Endothelial cell of umbilical vein (primary cell): ENCODE data around the gene NHERF2. TPM values are rescaled to one million over a fixed set of nuclear protein-coding genes. Genes with fewer than 3 reads are reported as not detected.

ENCODE experiments used
- BruUV-seq: library from RNA; stranded (reverse); fragments of 400-500 nt; replicated peaks from 2 replicates; lab custom pipeline; 2021; lab: Mats Ljungman, UMichigan
- CTCF ChIA-PET: fragments of 300-600, 350-600 bp; sonication (Branson Sonifier 250); formaldehyde crosslinking; loops from one replicate; lab custom pipeline; 2021; ENCODE audit warnings: antibody characterized with exemption, inconsistent platforms; lab: Charles Lee
- POLR2A ChIA-PET: fragments of 300-600, 350-600 bp; sonication (Branson Sonifier 250); formaldehyde crosslinking; loops from one replicate; lab custom pipeline; 2021; ENCODE audit warnings: antibody characterized with exemption, inconsistent platforms; lab: Charles Lee
- DNase-seq: peaks from one replicate; pipeline ENCODE4 v3.0.0-alpha.2; 2011; ENCODE audit warnings: low read depth, low spot score
- FAIRE-seq: peaks from 2 replicates; lab custom pipeline; 2011; peaks lifted over from hg19 to GRCh38; lab: Jason Lieb, UNC
- H2AFZ ChIP-seq: 2 replicates; pipeline ENCODE4 v1.6.0; 2012; ENCODE audit warnings: low read depth, low read length, control low read depth, inconsistent platforms
- H3K27ac ChIP-seq: 2 replicates; pipeline ENCODE4 v1.5.1; 2011; ENCODE audit warnings: low read depth, mild to moderate bottlenecking, control low read depth, low read length, moderate library complexity; ENCODE audit not compliant: insufficient read depth
- H3K27me3 ChIP-seq, 2 experiments: 2 replicates each; pipeline versions ENCODE4 v1.6.0 to v1.6.1; 2011; ENCODE audit warnings: low read length in 2 of 2, mixed read lengths in 1 of 2; ENCODE audit not compliant: control insufficient read depth in 2 of 2, insufficient read depth in 2 of 2
- H3K36me3 ChIP-seq, 2 experiments: 2 replicates in 1 of 2; 3 replicates in 1 of 2; pipeline ENCODE4 v1.5.1; 2011; ENCODE audit warnings: low read length in 2 of 2, mild to moderate bottlenecking in 1 of 2, moderate library complexity in 1 of 2; ENCODE audit not compliant: control insufficient read depth in 2 of 2, insufficient read depth in 2 of 2; ENCODE audit errors: extremely low read depth in 1 of 2
- H3K4me1 ChIP-seq: 3 replicates; pipeline ENCODE4 v1.5.1; 2011; ENCODE audit warnings: mild to moderate bottlenecking, low read length; ENCODE audit not compliant: control insufficient read depth, insufficient read depth; ENCODE audit errors: extremely low read depth
- H3K4me2 ChIP-seq: 2 replicates; pipeline ENCODE4 v1.6.1; 2011; ENCODE audit warnings: low read length, control low read depth, mixed read lengths; ENCODE audit not compliant: insufficient read depth
- H3K4me3 ChIP-seq, 3 experiments: fragments of 200-600 bp in 1 of 3; sonication (generic), shearing (Covaris generic) in 1 of 3; replicated peaks in 1 of 3; 2 replicates each; pipeline ENCODE4 v1.5.1; 2011 to 2016; ENCODE audit warnings: control low read depth in 3 of 3, low read length in 3 of 3, mild to moderate bottlenecking in 2 of 3, inconsistent platforms in 1 of 3, low read depth in 1 of 3, moderate library complexity in 1 of 3; ENCODE audit not compliant: insufficient read depth in 1 of 3
- H3K79me2 ChIP-seq: 2 replicates; pipeline ENCODE4 v1.6.0; 2012; ENCODE audit warnings: low read length, inconsistent platforms; ENCODE audit not compliant: control insufficient read depth, insufficient read depth
- H3K9ac ChIP-seq: replicated peaks from 2 replicates; pipeline ENCODE3; 2011; ENCODE audit warnings: low read length, control low read depth; ENCODE audit not compliant: insufficient read depth; ENCODE audit errors: extremely low read depth
- H3K9me1 ChIP-seq: replicated peaks from 3 replicates; pipeline ENCODE4 v1.6.0; 2011; ENCODE audit warnings: mild to moderate bottlenecking, low read length; ENCODE audit not compliant: control insufficient read depth, insufficient read depth; ENCODE audit errors: extremely low read depth
- H3K9me3 ChIP-seq: replicated peaks from 2 replicates; pipeline ENCODE4 v1.5.1; 2012; ENCODE audit warnings: low read length, inconsistent platforms; ENCODE audit not compliant: control insufficient read depth, insufficient read depth
- H4K20me1 ChIP-seq: replicated peaks from 2 replicates; pipeline ENCODE3; 2011; ENCODE audit warnings: mild to moderate bottlenecking, low read length; ENCODE audit not compliant: control insufficient read depth, insufficient read depth; ENCODE audit errors: extremely low read depth
- EZH2 ChIP-seq: IDR thresholded peaks from 2 replicates; pipeline ENCODE4 v1.6.1; 2012; ENCODE audit warnings: borderline replicate concordance, low read depth, mild to moderate bottlenecking, moderate library complexity, low read length, inconsistent platforms; ENCODE audit not compliant: severe bottlenecking
- FOS ChIP-seq: IDR thresholded peaks from 2 replicates; pipeline ENCODE4 v1.6.1; 2011; ENCODE audit warnings: mild to moderate bottlenecking, low read length, moderate library complexity, borderline replicate concordance; ENCODE audit not compliant: insufficient read depth
- GATA2 ChIP-seq: IDR thresholded peaks from 2 replicates; pipeline ENCODE4 v1.7.0; 2011; ENCODE audit warnings: low read depth, mild to moderate bottlenecking, moderate library complexity, mixed read lengths, low read length; ENCODE audit not compliant: insufficient read length, insufficient read depth
- JUN ChIP-seq: IDR thresholded peaks from 2 replicates; pipeline ENCODE4 v1.6.1; 2011; ENCODE audit warnings: borderline replicate concordance, low read depth; ENCODE audit not compliant: insufficient read length, insufficient read depth
- MYC ChIP-seq: IDR thresholded peaks from one replicate; pipeline ENCODE4 v1.6.1; 2011; ENCODE audit warnings: mild to moderate bottlenecking, low read depth, low read length
- POLR2A ChIP-seq: IDR thresholded peaks from 2 replicates; pipeline ENCODE4 v1.6.1; 2012; ENCODE audit warnings: low read depth, mild to moderate bottlenecking, control low read depth, low read length
- POLR2AphosphoS5 ChIP-seq: IDR thresholded peaks from 2 replicates; pipeline ENCODE4 v1.6.1; 2012; ENCODE audit warnings: low read depth, mild to moderate bottlenecking, control low read depth, low read length, moderate library complexity; ENCODE audit not compliant: insufficient read depth
- dilution Hi-C: fragments of 300-500 bp; cut with MboI; formaldehyde crosslinking; loops from one replicate; pipeline ENCODE4 v1.15.0; 2019; ENCODE audit warnings: low sequenced_read_pairs; ENCODE audit not compliant: extremely low pct_ligation_motif_present
- intact Hi-C: fragments of 100-400 bp; cut with micrococcal nuclease; formaldehyde crosslinking; loops from one replicate; pipeline ENCODE4 v1.10.0; 2022
- polyA plus RNA-seq, 4 experiments: library from polyadenylated mRNA; depleted of rRNA in 3 of 4; stranded (reverse) in 3 of 4; unstranded in 1 of 4; fragments of >200 nt; gene quantifications; 2 replicates each; pipeline versions ENCODE4 v1.2.1 to v1.2.3, GENCODE V29; 2011 to 2012; ENCODE audit warnings: missing spikeins in 1 of 4
- total RNA-seq: library from RNA; stranded (reverse); gene quantifications from 2 replicates; pipeline ENCODE4 v1.2.3, GENCODE V29; 2021
- TF ChIP-seq, protein P1 (sequence below), 2 donors: IDR thresholded peaks; 1 replicate in 1 of 2; 2 replicates in 1 of 2; pipeline ENCODE4 v1.5.1; 2011; ENCODE audit warnings: low read length in 2 of 2, mild to moderate bottlenecking in 2 of 2, moderate library complexity in 2 of 2, control low read depth in 1 of 2, inconsistent platforms in 1 of 2, low read depth in 1 of 2; ENCODE audit not compliant: insufficient read depth in 1 of 2; ENCODE audit errors: extremely low read depth in 1 of 2
- TF ChIP-seq, protein P2 (sequence below): IDR thresholded peaks from 2 replicates; pipeline ENCODE4 v1.6.1; 2011; ENCODE audit not compliant: insufficient read depth, insufficient read length

The NHERF2 gene
- total and polyA plus RNA-seq, 2 donors (not counting 3 experiments of a cell fraction or from before 2014, with no cell fraction given): 65.2 to 71.2 TPM

DNA sequence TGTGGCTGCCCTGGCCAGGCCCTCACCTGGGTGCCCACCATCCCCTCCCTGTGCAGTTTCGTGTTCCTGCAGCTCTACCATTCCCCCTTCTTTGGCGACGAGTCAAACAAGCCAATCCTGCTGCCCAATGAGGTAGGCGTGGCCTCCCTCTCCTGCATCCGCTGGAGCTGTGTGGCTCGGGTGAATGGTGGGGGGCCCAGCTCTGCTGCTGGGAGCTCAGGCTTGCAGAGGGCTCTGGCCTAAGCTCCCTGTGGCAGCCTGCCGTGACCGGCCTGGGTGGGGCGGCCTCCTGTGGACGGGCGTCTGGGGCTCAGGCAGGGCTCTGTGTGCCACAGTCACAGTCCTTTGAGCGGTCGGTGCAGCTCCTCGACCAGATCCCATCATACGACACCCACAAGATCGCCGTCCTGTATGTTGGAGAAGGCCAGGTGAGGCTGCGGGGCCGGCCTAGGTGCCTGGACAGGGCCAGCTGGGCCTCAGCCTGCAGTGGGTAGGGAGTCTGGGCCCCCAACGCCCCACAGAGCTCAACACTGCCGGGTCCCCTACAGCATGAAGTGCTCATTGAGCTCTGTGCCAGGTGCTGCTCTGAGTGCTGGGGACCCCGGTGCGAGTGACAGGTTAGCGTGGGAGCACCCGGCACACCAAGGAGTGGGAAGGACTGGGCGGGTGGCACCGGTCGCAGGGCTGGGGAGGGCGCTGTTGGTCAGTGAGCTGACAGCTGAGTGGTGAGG, 58.4 kb downstream of the NHERF2 start:
- DNase-seq: no peak
- Histone ChIP-seq H3K4me3 (no peak overlapping the region), H3K79me2 (no peaks in the 10 kb centered on the region), H3K9me1 (no peaks in the 10 kb centered on the region), H3K4me1 (no peaks in the 10 kb centered on the region), H3K36me3 (peaks cover 0 to 59% of the 10 kb centered on the region in 2 experiments), H3K9me3 (no peaks in the 10 kb centered on the region), H4K20me1 (no peaks in the 10 kb centered on the region), H3K9ac (no peak overlapping the region), H3K27ac (no peak overlapping the region), H3K27me3 (no peaks in the 10 kb centered on the region), H3K4me2 (no peak overlapping the region), H2AFZ (no peak overlapping the region)
- intact Hi-C loops: no loop called here
- POLR2A ChIA-PET: no interaction called here
- TF ChIP-seq, protein P1, sequence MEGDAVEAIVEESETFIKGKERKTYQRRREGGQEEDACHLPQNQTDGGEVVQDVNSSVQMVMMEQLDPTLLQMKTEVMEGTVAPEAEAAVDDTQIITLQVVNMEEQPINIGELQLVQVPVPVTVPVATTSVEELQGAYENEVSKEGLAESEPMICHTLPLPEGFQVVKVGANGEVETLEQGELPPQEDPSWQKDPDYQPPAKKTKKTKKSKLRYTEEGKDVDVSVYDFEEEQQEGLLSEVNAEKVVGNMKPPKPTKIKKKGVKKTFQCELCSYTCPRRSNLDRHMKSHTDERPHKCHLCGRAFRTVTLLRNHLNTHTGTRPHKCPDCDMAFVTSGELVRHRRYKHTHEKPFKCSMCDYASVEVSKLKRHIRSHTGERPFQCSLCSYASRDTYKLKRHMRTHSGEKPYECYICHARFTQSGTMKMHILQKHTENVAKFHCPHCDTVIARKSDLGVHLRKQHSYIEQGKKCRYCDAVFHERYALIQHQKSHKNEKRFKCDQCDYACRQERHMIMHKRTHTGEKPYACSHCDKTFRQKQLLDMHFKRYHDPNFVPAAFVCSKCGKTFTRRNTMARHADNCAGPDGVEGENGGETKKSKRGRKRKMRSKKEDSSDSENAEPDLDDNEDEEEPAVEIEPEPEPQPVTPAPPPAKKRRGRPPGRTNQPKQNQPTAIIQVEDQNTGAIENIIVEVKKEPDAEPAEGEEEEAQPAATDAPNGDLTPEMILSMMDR (IDR thresholded peaks at IDR 0.05; ENCODE audit: extremely low read depth in 1 of 2, insufficient read depth in 1 of 2, low read depth in 1 of 2, low read length in 2 of 2): no peak
- TF ChIP-seq, protein P2, sequence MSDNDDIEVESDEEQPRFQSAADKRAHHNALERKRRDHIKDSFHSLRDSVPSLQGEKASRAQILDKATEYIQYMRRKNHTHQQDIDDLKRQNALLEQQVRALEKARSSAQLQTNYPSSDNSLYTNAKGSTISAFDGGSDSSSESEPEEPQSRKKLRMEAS: no peak
- no peak for TF ChIP-seq MYC
- no peak for TF ChIP-seq EZH2
- no peak for TF ChIP-seq POLR2A
- TF ChIP-seq FOS: no peak
- TF ChIP-seq GATA2: no peak
- no peak for TF ChIP-seq POLR2AphosphoS5
- TF ChIP-seq JUN: no peak
- no TSS peak for BruUV-seq
- FAIRE-seq: no peak
- CTCF ChIA-PET: interaction anchor here (0.8 to 2.5 kb wide), 7 partner anchors 9 to 62 kb away, joined by 3 to 8 read pairs (median 3); partner anchors contain the start of genes NTHL1 and TSC2
- dilution Hi-C loops: no loop called here
